K562 (cell line): ENCODE measurements around the gene CRYBB1. TPM values are rescaled to one million over a fixed set of nuclear protein-coding genes. Genes with fewer than 3 reads are reported as not detected.

ENCODE experiments used
- CBFA2T3 ChIP-seq: fragments of 450-650 bp; IDR thresholded peaks from 2 replicates; pipeline ENCODE4 v1.6.1; 2017
- CREB3 ChIP-seq: fragments of 450-650 bp; conservative IDR thresholded peaks from 2 replicates; pipeline ENCODE4 v1.6.1; 2016; ENCODE audit warnings: missing genetic modification characterization, low read depth, mild to moderate bottlenecking, missing compliant biosample characterization, moderate library complexity
- CXXC5 ChIP-seq: fragments of 250-450 bp; sonication (Bioruptor Pico); IDR thresholded peaks from 2 replicates; pipeline ENCODE4 v1.8.0; 2022; ENCODE audit warnings: inconsistent platforms, mild to moderate bottlenecking, moderate library complexity
- ERF ChIP-seq: fragments of 450-650 bp; formaldehyde crosslinking; IDR thresholded peaks from 2 replicates; pipeline ENCODE4 v1.4.0; 2020; ENCODE audit warnings: mild to moderate bottlenecking, mixed read lengths
- ID3 ChIP-seq, 2 experiments: fragments of 250-450 bp in 1 of 2; fragments of 450-650 bp in 1 of 2; sonication (Bioruptor Pico) in 1 of 2; IDR thresholded peaks; 2 replicates each; pipeline versions ENCODE4 v1.6.1 to v1.8.0; 2016 to 2021; ENCODE audit warnings: mild to moderate bottlenecking in 2 of 2, moderate library complexity in 2 of 2, missing compliant biosample characterization in 1 of 2, missing genetic modification characterization in 1 of 2
- L3MBTL2 ChIP-seq: fragments of 450-650 bp; IDR thresholded peaks from 2 replicates; pipeline ENCODE4 v1.6.1; 2016; ENCODE audit warnings: mild to moderate bottlenecking, moderate library complexity
- LARP7 ChIP-seq: fragments of 450-650 bp; IDR thresholded peaks from 2 replicates; pipeline ENCODE4 v1.6.1; 2016
- MYC ChIP-seq, 2 experiments: fragments of 250-450 bp in 1 of 2; sonication (Bioruptor Pico) in 1 of 2; IDR thresholded peaks; 2 replicates each; pipeline versions ENCODE4 v1.5.1 to v1.6.1; 2012 to 2021; ENCODE audit warnings: low read depth in 2 of 2, borderline replicate concordance in 1 of 2, improper control_type of control experiment in 1 of 2, low read length in 1 of 2, mild to moderate bottlenecking in 1 of 2, moderate library complexity in 1 of 2
- NR4A1 ChIP-seq, 2 experiments: fragments of 250-450 bp in 1 of 2; fragments of 450-650 bp in 1 of 2; sonication (Bioruptor Pico) in 1 of 2; IDR thresholded peaks; 2 replicates each; pipeline versions ENCODE4 v1.4.0 to v1.6.1; 2016 to 2020; ENCODE audit warnings: mild to moderate bottlenecking in 2 of 2, missing compliant biosample characterization in 1 of 2, missing genetic modification characterization in 1 of 2, moderate library complexity in 1 of 2
- POLR2AphosphoS2 ChIP-seq: IDR thresholded peaks from 2 replicates; pipeline ENCODE4 v1.6.1; 2012; ENCODE audit warnings: low read length, improper control_type of control experiment
- PYGO2 ChIP-seq: fragments of 450-650 bp; IDR thresholded peaks from 2 replicates; pipeline ENCODE4 v1.6.1; 2016; ENCODE audit warnings: mild to moderate bottlenecking, missing genetic modification characterization, moderate library complexity, missing compliant biosample characterization
- SMAD4 ChIP-seq: fragments of 250-450 bp; sonication (Bioruptor Pico); conservative IDR thresholded peaks from 2 replicates; pipeline ENCODE4 v1.8.0; 2021; ENCODE audit warnings: inconsistent platforms, mild to moderate bottlenecking, moderate library complexity
- TCF15 ChIP-seq: fragments of 250-450 bp; sonication (Bioruptor Pico); IDR thresholded peaks from 2 replicates; pipeline ENCODE4 v1.8.0; 2022; ENCODE audit warnings: moderate library complexity, mild to moderate bottlenecking, inconsistent platforms
- USF2 ChIP-seq: sonication (generic); formaldehyde crosslinking; IDR thresholded peaks from 2 replicates; pipeline ENCODE4 v1.5.0; 2020; ENCODE audit warnings: missing genetic modification reagents
- ZBTB11 ChIP-seq, 3 experiments: fragments of 200-800 bp in 1 of 3; fragments of 250-450 bp in 1 of 3; fragments of 450-650 bp in 1 of 3; sonication (Bioruptor Pico) in 1 of 3; sonication (Bioruptor generic) in 1 of 3; formaldehyde crosslinking in 1 of 3; IDR thresholded peaks; 2 replicates each; pipeline versions ENCODE4 v1.6.1 to v1.8.0; 2016 to 2022; ENCODE audit warnings: mild to moderate bottlenecking in 2 of 3, missing genetic modification characterization in 2 of 3, missing compliant biosample characterization in 1 of 3, moderate library complexity in 1 of 3
- ZNF354B ChIP-seq: fragments of 250-450 bp; sonication (Bioruptor Pico); IDR thresholded peaks from 2 replicates; pipeline ENCODE4 v1.4.0; 2020
- ZNF644 ChIP-seq: fragments of 200-800 bp; sonication (Bioruptor generic); IDR thresholded peaks from 2 replicates; pipeline ENCODE4 v1.6.1; 2016; ENCODE audit warnings: low read depth, missing genetic modification characterization, missing compliant biosample characterization
- polyA plus RNA-seq, 8 experiments: library from polyadenylated mRNA; depleted of rRNA in 4 of 8; stranded (reverse) in 5 of 8; unstranded in 3 of 8; fragments of >200 nt; fragmentation: Nextera tagmentation in 2 of 8; fragmentation: Illumina TruSeq in 1 of 8; extraction: Ambion mirVana in 2 of 8; extraction: Trizol in 1 of 8; gene quantifications; 2 replicates each; pipeline versions ENCODE4 v1.2.1 to v1.2.3, GENCODE V29; 2011 to 2014; ENCODE audit warnings: inconsistent platforms in 1 of 8, missing spikeins in 1 of 8
- total RNA-seq, 7 experiments: library from RNA; depleted of rRNA in 6 of 7; stranded (reverse); fragments of >200 nt in 6 of 7; fragmentation: Illumina TruSeq in 2 of 7; extraction: Trizol in 2 of 7; gene quantifications; 2 replicates each; pipeline versions ENCODE4 v1.2.1 to v1.2.3, GENCODE V29; 2011 to 2021; ENCODE audit warnings: low replicate concordance in 1 of 7

Gene CRYBB1
- total and polyA plus RNA-seq, 9 of the 15 experiments (the other 6 are each of a cell fraction or from before 2014, with no cell fraction given) = 0.16 to 0.45 (median 0.33) TPM; not detected in 2

- TF ChIP-seq MYC (IDR thresholded peaks at IDR 0.05; ENCODE audit: low read depth, low read length) = no peak
- TF ChIP-seq MYC (CRISPR knock-in tag; IDR thresholded peaks at IDR 0.05; ENCODE audit: borderline replicate concordance, low read depth) = 0 out of 2 replicates have a peak, but pooled peaks have one; percentile 48
- TF ChIP-seq CREB3 (tag) = peak; percentile 44; the same call in 1 of the 2 replicates
- TF ChIP-seq ZBTB11 (CRISPR knock-in tag; IDR thresholded peaks at IDR 0.05) = no peak
- TF ChIP-seq SMAD4 (CRISPR knock-in tag) = peak; percentile 36; the same call in 1 of the 2 replicates
- 0 out of 2 replicates have a peak, but pooled peaks have one; percentile 40 for TF ChIP-seq ZNF644
- no peak for TF ChIP-seq NR4A1 (CRISPR knock-in tag; IDR thresholded peaks at IDR 0.05)
- TF ChIP-seq NR4A1 (tag; IDR thresholded peaks at IDR 0.05) = peak; percentile 79; the same call in 1 of the 2 replicates
- TF ChIP-seq LARP7 = no peak
- TF ChIP-seq POLR2AphosphoS2 = no peak
- TF ChIP-seq ID3 (CRISPR knock-in tag; IDR thresholded peaks at IDR 0.05) = no peak
- TF ChIP-seq ID3 (tag; IDR thresholded peaks at IDR 0.05) = peak; percentile 52; the same call in 1 of the 2 replicates
- TF ChIP-seq CXXC5 = peak; percentile 38; the same call in 1 of the 2 replicates
- 0 out of 2 replicates have a peak, but pooled peaks have one; percentile 48 for TF ChIP-seq ERF (CRISPR knock-in tag)
- TF ChIP-seq L3MBTL2 = peak; percentile 68
- TF ChIP-seq TCF15 (CRISPR knock-in tag) = 0 out of 2 replicates have a peak, but pooled peaks have one; percentile 24
- TF ChIP-seq ZNF354B (CRISPR knock-in tag) = no peak
- 0 out of 2 replicates have a peak, but pooled peaks have one; percentile 9 for TF ChIP-seq PYGO2 (tag)
- no peak for TF ChIP-seq CBFA2T3
- peak; percentile 36; the same call in 1 of the 2 replicates for TF ChIP-seq USF2 (CRISPR knock-in tag)
Observed at GRCh38 chr22:26631282-26631681, 13.5 kb upstream of the CRYBB1 start (continued).
